Endodermal cell (in vitro differentiated cells): Measurements from ENCODE around the gene LEFTY2. TPM values are rescaled to one million over a fixed set of nuclear protein-coding genes. Genes with fewer than 3 reads are reported as not detected.
A peak's percentile ranks its signal among the peaks of the same experiment; 100 is the strongest.

ENCODE experiments used
- DNase-seq: peaks from one replicate; pipeline ENCODE4 v3.0.0-alpha.2; 2017
- H3K27ac ChIP-seq: 2 replicates; pipeline ENCODE4 v1.5.1; 2013; ENCODE audit warnings: mild to moderate bottlenecking, low read depth, low read length, moderate library complexity
- H3K27me3 ChIP-seq: 2 replicates; pipeline ENCODE4 v1.6.1; 2013; ENCODE audit warnings: mild to moderate bottlenecking, low read length, moderate library complexity; ENCODE audit not compliant: insufficient read depth, control insufficient read depth, poor library complexity, severe bottlenecking
- H3K36me3 ChIP-seq: 2 replicates; pipeline ENCODE4 v1.7.0; 2013; ENCODE audit warnings: mild to moderate bottlenecking, low read length, moderate library complexity; ENCODE audit not compliant: control insufficient read depth, insufficient read depth
- H3K4me1 ChIP-seq: one replicate; pipeline ENCODE4 v1.7.0; 2013; ENCODE audit warnings: low read length; ENCODE audit not compliant: control insufficient read depth, insufficient read depth
- H3K4me3 ChIP-seq: 2 replicates; pipeline ENCODE4 v1.5.1; 2013; ENCODE audit warnings: mild to moderate bottlenecking, low read length, moderate library complexity
- H3K9ac ChIP-seq: 2 replicates; pipeline ENCODE4 v1.6.1; 2013; ENCODE audit warnings: mild to moderate bottlenecking, low read length, moderate library complexity; ENCODE audit not compliant: poor library complexity, severe bottlenecking; ENCODE audit errors: extremely low read depth
- H3K9me3 ChIP-seq: 2 replicates; pipeline ENCODE4 v1.6.1; 2013; ENCODE audit warnings: mild to moderate bottlenecking, low read length, moderate library complexity; ENCODE audit not compliant: control insufficient read depth
- H3K27ac Mint-ChIP-seq: 2 replicates; pipeline ENCODE4 v1.8.0; 2020; ENCODE audit warnings: mixed read lengths
- H3K27me3 Mint-ChIP-seq: 2 replicates; pipeline ENCODE4 v1.8.0; 2021; ENCODE audit warnings: mild to moderate bottlenecking, mixed read lengths; ENCODE audit not compliant: insufficient read depth
- H3K36me3 Mint-ChIP-seq: 2 replicates; pipeline ENCODE4 v1.8.0; 2020; ENCODE audit warnings: low read depth, mixed read lengths
- H3K4me1 Mint-ChIP-seq: 2 replicates; pipeline ENCODE4 v1.8.0; 2020; ENCODE audit warnings: mixed read lengths
- H3K4me3 Mint-ChIP-seq: 2 replicates; pipeline ENCODE4 v1.8.0; 2020; ENCODE audit warnings: mild to moderate bottlenecking, moderate library complexity, mixed read lengths
- H3K9me3 Mint-ChIP-seq: 2 replicates; pipeline ENCODE4 v1.8.0; 2020; ENCODE audit warnings: mild to moderate bottlenecking, mixed read lengths
- CTCF ChIP-seq: fragments of 200-600 bp; sonication (generic); conservative IDR thresholded peaks from 2 replicates; pipeline ENCODE4 v1.5.0; 2021; ENCODE audit warnings: antibody characterized with exemption, mild to moderate bottlenecking
- WGBS, 2 experiments: methylation state at CpG; one replicate each; pipeline versions ENCODE4 v1.1.5 to v1.1.7; 2013; ENCODE audit warnings: missing lambda C conversion rate in 2 of 2, mixed read lengths in 1 of 2; ENCODE audit not compliant: insufficient coverage in 1 of 2, insufficient read length in 1 of 2; 5-methylcytosine and 5-hydroxymethylcytosine counted together
- total RNA-seq, 2 donors: library from RNA; stranded (reverse); fragmentation: NEBNext Ultra II Directional in 1 of 2; extraction: Animal tissue kit (Norgen Biotek cat#: 25700) in 1 of 2; gene quantifications; 2 replicates in 1 of 2; 3 replicates in 1 of 2; pipeline ENCODE4 v1.2.1, GENCODE V29; 2021

LEFTY2 gene
- total RNA-seq, 2 donors from 2014 or later: 272 to 938 TPM

- no peaks in the 10 kb centered on the region for H3K27me3 ChIP-seq
- Mint-ChIP-seq H3K9me3 (peaks cover 7% of the 10 kb centered on the region), H3K27me3 (no peaks in the 10 kb centered on the region), H3K27ac (peak overlapping the region; percentile 98), H3K4me3 (peak overlapping the region; percentile 30), H3K36me3 (no peaks in the 10 kb centered on the region), H3K4me1 (peaks cover 39% of the 10 kb centered on the region)
- 7 to 23% methylated on average over 3 to 4 of the region's 4 CpGs for WGBS, 2 experiments
- no peak overlapping the region for H3K4me3 ChIP-seq
- no peaks in the 10 kb centered on the region for H3K9me3 ChIP-seq
- H3K4me1 ChIP-seq: peaks cover 22% of the 10 kb centered on the region
- DNase-seq: peak; percentile 98
- no peaks in the 10 kb centered on the region for H3K36me3 ChIP-seq
- no peak for TF ChIP-seq CTCF
- peak overlapping the region; percentile 49 for H3K9ac ChIP-seq
- H3K27ac ChIP-seq: no peak overlapping the region
Measured at GRCh38 chr1:225899044-225899925, 41.7 kb downstream of the LEFTY2 start.

GRCh38 chr1:225897595-225898514 is 43.2 kb downstream of the LEFTY2 start:
- Mint-ChIP-seq H3K27ac (peak overlapping the region; percentile 98), H3K27me3 (no peaks in the 10 kb centered on the region), H3K4me3 (no peak overlapping the region), H3K36me3 (peaks cover 2% of the 10 kb centered on the region), H3K4me1 (peaks cover 37% of the 10 kb centered on the region), H3K9me3 (peaks cover 1% of the 10 kb centered on the region)
- Histone ChIP-seq H3K9ac (no peak overlapping the region), H3K36me3 (no peaks in the 10 kb centered on the region), H3K27me3 (no peaks in the 10 kb centered on the region), H3K9me3 (no peaks in the 10 kb centered on the region), H3K27ac (no peak overlapping the region), H3K4me1 (peaks cover 22% of the 10 kb centered on the region), H3K4me3 (no peak overlapping the region)
- TF ChIP-seq CTCF: no peak
- DNase-seq: no peak
- 84 to 86% methylated on average over 10 to 19 of the region's 19 CpGs for WGBS, 2 experiments

GRCh38 chr1:225896937-225897549 is 44.0 kb downstream of the LEFTY2 start:
- peaks cover 37% of the 10 kb centered on the region for H3K4me1 Mint-ChIP-seq
- Histone ChIP-seq H3K4me3 (no peak overlapping the region), H3K9me3 (no peaks in the 10 kb centered on the region), H3K4me1 (peaks cover 22% of the 10 kb centered on the region), H3K36me3 (no peaks in the 10 kb centered on the region), H3K27ac (no peak overlapping the region), H3K27me3 (no peaks in the 10 kb centered on the region), H3K9ac (no peak overlapping the region)
- no peaks in the 10 kb centered on the region for H3K27me3 Mint-ChIP-seq
- TF ChIP-seq CTCF: no peak
- WGBS, 2 experiments: 69 to 75% methylated on average over 6 to 7 of the region's 7 CpGs
- peaks cover 2% of the 10 kb centered on the region for H3K36me3 Mint-ChIP-seq
- peaks cover 1% of the 10 kb centered on the region for H3K9me3 Mint-ChIP-seq
- no peak overlapping the region for H3K4me3 Mint-ChIP-seq
- H3K27ac Mint-ChIP-seq: peak overlapping the region; percentile 98
- DNase-seq: peak; percentile 74
